Thoracic aorta (tissue), 2 donors: ENCODE measurements around the gene CD3D. TPM values are rescaled to one million over a fixed set of nuclear protein-coding genes. Genes with fewer than 3 reads are reported as not detected.

Experiments used
- ATAC-seq: fragments of 150-250 bp; one replicate; pipeline ENCODE4 v1.8.0; 2017; ENCODE audit warnings: low read depth; ENCODE audit not compliant: insufficient number of reproducible peaks, low FRiP score
- DNase-seq: peaks from one replicate; pipeline ENCODE4 v3.0.0-alpha.2; 2020; ENCODE audit warnings: low spot score
- H3K27ac ChIP-seq, 2 donors: fragments of 200-600 bp; sonication (generic); 1 replicate in 1 of 2; 2 replicates in 1 of 2; pipeline ENCODE4 v1.5.1; 2016; ENCODE audit warnings: mild to moderate bottlenecking in 2 of 2, moderate library complexity in 2 of 2
- H3K27me3 ChIP-seq: fragments of 200-600 bp; sonication (generic); replicated peaks from 2 replicates; pipeline ENCODE4 v1.6.0; 2016; ENCODE audit warnings: mild to moderate bottlenecking; ENCODE audit not compliant: insufficient read depth
- H3K36me3 ChIP-seq: fragments of 200-600 bp; sonication (generic); one replicate; pipeline ENCODE4 v1.5.1; 2016
- H3K4me1 ChIP-seq, 2 donors: fragments of 200-600 bp; sonication (generic); 1 replicate in 1 of 2; 2 replicates in 1 of 2; pipeline versions ENCODE4 v1.5.1 to v1.6.0; 2016; ENCODE audit warnings: low read depth in 2 of 2, mild to moderate bottlenecking in 1 of 2; ENCODE audit not compliant: control insufficient read depth in 1 of 2
- H3K4me3 ChIP-seq: fragments of 200-600 bp; sonication (generic); 2 replicates; pipeline ENCODE4 v1.5.1; 2016; ENCODE audit warnings: mild to moderate bottlenecking
- H3K9me3 ChIP-seq: fragments of 200-600 bp; sonication (generic); 2 replicates; pipeline ENCODE4 v1.5.1; 2016
- total RNA-seq, 2 donors: library from RNA; depleted of rRNA; stranded (reverse); fragments of >200 nt; gene quantifications; one replicate each; pipeline versions ENCODE4 v1.1.0 to v1.2.3, GENCODE V29; 2016
- TF ChIP-seq, protein P1 (sequence below): fragments of 200-600 bp; sonication (generic); IDR thresholded peaks from one replicate; pipeline ENCODE4 v1.5.1; 2019; ENCODE audit warnings: antibody characterized with exemption

CD3D gene
- total RNA-seq, 2 donors from 2014 or later, result 1.6 to 5.8 TPM

- Histone ChIP-seq H3K4me1 (no peaks in the 10 kb centered on the region), H3K27me3 (no peaks in the 10 kb centered on the region), H3K4me3 (no peak overlapping the region), H3K27ac (no peak overlapping the region), H3K9me3 (no peaks in the 10 kb centered on the region), H3K36me3 (no peaks in the 10 kb centered on the region)
- no peak for ATAC-seq
- TF ChIP-seq, protein P1, sequence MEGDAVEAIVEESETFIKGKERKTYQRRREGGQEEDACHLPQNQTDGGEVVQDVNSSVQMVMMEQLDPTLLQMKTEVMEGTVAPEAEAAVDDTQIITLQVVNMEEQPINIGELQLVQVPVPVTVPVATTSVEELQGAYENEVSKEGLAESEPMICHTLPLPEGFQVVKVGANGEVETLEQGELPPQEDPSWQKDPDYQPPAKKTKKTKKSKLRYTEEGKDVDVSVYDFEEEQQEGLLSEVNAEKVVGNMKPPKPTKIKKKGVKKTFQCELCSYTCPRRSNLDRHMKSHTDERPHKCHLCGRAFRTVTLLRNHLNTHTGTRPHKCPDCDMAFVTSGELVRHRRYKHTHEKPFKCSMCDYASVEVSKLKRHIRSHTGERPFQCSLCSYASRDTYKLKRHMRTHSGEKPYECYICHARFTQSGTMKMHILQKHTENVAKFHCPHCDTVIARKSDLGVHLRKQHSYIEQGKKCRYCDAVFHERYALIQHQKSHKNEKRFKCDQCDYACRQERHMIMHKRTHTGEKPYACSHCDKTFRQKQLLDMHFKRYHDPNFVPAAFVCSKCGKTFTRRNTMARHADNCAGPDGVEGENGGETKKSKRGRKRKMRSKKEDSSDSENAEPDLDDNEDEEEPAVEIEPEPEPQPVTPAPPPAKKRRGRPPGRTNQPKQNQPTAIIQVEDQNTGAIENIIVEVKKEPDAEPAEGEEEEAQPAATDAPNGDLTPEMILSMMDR, result no peak
- DNase-seq, result no peak
These were observed 36.8 kb downstream of the CD3D start for GRCh38 chr11:118305726-118306125.

DNA sequence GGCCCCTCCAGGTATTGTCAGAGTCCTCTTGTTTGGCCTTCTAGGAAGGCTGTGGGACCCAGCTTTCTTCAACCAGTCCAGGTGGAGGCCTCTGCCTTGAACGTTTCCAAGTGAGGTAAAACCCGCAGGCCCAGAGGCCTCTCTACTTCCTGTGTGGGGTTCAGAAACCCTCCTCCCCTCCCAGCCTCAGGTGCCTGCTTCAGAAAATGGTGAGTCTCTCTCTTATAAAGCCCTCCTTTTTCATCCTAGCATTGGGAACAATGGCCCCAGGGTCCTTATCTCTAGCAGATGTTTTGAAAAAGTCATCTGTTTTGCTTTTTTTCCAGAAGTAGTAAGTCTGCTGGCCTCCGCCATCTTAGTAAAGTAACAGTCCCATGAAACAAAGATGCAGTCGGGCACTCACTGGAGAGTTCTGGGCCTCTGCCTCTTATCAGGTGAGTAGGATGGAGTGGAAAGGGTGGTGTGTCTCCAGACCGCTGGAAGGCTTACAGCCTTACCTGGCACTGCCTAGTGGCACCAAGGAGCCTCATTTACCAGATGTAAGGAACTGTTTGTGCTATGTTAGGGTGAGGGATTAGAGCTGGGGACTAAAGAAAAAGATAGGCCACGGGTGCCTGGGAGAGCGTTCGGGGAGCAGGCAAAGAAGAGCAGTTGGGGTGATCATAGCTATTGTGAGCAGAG is 37.8 kb downstream of the CD3D start, which contains the start of gene CD3E:
TSS of gene CD3E (plus strand) at position 163 of the 681 bp plus-strand sequence. CDS start at position 386, 223 bp downstream.
- Histone ChIP-seq H3K36me3 (no peaks in the 10 kb centered on the region), H3K27me3 (no peaks in the 10 kb centered on the region), H3K9me3 (no peaks in the 10 kb centered on the region), H3K27ac (no peak within 1 kb of the TSS), H3K4me1 (no peaks in the 10 kb centered on the region), H3K4me3 (peak within 1 kb of the TSS; percentile 21)
- TF ChIP-seq, protein P1, result no peak
- DNase-seq (no peak), ATAC-seq (no peak)

DNA sequence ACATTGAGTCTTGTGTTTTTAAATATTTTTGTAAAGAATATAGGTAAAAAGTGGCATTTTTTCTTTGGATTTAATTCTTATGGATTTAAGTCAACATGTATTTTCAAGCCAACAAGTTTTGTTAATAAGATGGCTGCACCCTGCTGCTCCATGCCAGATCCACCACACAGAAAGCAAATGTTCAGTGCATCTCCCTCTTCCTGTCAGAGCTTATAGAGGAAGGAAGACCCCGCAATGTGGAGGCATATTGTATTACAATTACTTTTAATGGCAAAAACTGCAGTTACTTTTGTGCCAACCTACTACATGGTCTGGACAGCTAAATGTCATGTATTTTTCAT is 38.3 kb downstream of the CD3D start:
- Histone ChIP-seq H3K4me3 (no peak overlapping the region), H3K4me1 (no peaks in the 10 kb centered on the region), H3K36me3 (no peaks in the 10 kb centered on the region), H3K27me3 (no peaks in the 10 kb centered on the region), H3K9me3 (no peaks in the 10 kb centered on the region), H3K27ac (no peak overlapping the region)
- ATAC-seq, result no peak
- DNase-seq, result no peak
- TF ChIP-seq, protein P1, result no peak

DNA sequence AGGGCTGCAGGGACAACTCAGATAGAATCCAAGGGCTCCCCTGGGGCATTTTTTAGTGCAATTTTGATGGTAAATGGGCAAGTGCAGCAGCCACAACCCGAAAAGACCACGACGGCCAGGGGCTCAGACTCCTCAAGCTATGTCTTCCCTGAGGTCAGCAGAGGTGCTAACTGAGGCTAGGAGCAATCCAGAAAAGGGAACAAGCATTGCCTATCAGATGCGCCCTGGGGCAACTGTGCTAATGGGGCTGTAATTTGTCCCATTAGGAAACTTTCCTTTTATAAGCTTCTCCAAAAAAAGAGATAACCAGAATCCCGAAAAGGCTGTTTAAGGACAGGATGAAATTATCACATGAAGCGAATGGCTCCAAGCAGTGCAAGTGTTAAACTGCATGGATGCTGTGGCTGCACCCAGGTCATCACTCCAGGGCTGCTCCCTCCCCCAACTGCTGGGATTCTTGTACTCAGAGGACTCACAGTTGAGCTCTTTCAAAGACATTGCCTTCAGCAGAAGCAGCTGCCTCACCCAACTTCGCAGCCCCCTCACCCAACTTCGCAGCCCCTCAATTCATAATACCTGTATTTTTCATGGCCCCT is 40.8 kb downstream of the CD3D start:
- Histone ChIP-seq H3K27ac (no peak overlapping the region), H3K36me3 (no peaks in the 10 kb centered on the region), H3K4me3 (no peak overlapping the region), H3K9me3 (no peaks in the 10 kb centered on the region), H3K27me3 (no peaks in the 10 kb centered on the region), H3K4me1 (no peaks in the 10 kb centered on the region)
- TF ChIP-seq, protein P1, result no peak
- ATAC-seq, result no peak
- no peak for DNase-seq

DNA sequence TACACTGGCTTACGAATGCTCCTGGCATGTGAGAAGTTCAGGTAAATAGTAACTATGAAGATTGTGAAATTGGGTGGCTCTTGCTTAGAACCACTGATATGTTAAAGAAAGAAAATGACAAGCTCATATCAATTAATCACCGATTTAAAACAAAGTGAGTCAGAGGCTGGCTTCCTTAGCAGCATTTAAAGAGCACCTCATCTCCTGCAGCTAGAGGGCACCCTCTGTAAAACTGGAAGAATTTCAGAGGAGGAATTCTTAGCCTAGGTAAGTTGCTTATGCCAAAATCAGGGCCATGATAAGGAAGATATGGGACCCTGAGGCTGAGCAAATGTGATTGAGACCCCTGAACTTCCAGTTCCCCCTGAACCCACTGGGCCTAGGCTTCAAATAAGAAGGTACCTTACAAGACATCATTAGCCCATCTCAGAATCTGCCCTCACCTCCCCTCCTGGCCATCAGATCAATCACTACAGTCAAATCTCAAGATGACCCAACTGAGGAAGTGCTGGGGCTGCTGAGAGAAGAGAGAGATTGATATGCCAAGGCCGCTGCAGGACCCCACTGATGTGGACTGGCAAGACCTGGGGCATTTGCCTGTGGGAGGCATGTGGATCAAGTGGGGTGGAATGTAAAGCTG is 46.6 kb downstream of the CD3D start:
- Histone ChIP-seq H3K4me3 (no peak overlapping the region), H3K27me3 (no peaks in the 10 kb centered on the region), H3K27ac (no peak overlapping the region), H3K36me3 (no peaks in the 10 kb centered on the region), H3K4me1 (no peaks in the 10 kb centered on the region), H3K9me3 (no peaks in the 10 kb centered on the region)
- TF ChIP-seq, protein P1, result no peak
- ATAC-seq (no peak), DNase-seq (no peak)
